Esophagus squamous epithelium (tissue), 5 donors: Measurements from ENCODE around the gene DPY19L1. TPM values are rescaled to one million over a fixed set of nuclear protein-coding genes. Genes with fewer than 3 reads are reported as not detected.

Source experiments
- DNase-seq: peaks from one replicate; lab custom pipeline; 2025; lab: John Stamatoyannopoulos, UW
- H3K27ac ChIP-seq, 4 donors: fragments of 200-600 bp; sonication (generic); one replicate each; pipeline ENCODE4 v1.5.1; 2016 to 2019; ENCODE audit warnings: mild to moderate bottlenecking in 1 of 4
- H3K27me3 ChIP-seq, 4 donors: fragments of 200-600 bp; sonication (generic); 1 replicate in 3 of 4; 2 replicates in 1 of 4; pipeline versions ENCODE4 v1.5.1 to v1.6.0; 2017 to 2021; ENCODE audit warnings: antibody characterized with exemption in 1 of 4
- H3K36me3 ChIP-seq, 3 donors: fragments of 200-600 bp; sonication (generic); one replicate each; pipeline ENCODE4 v1.5.1; 2016 to 2019
- H3K4me1 ChIP-seq, 3 donors: fragments of 200-600 bp; sonication (generic); one replicate each; pipeline ENCODE4 v1.5.1; 2017 to 2019
- H3K4me3 ChIP-seq, 4 donors: fragments of 200-600 bp; sonication (generic); 1 replicate in 3 of 4; 2 replicates in 1 of 4; pipeline ENCODE4 v1.5.1; 2016 to 2019; ENCODE audit warnings: mild to moderate bottlenecking in 2 of 4, moderate library complexity in 1 of 4
- H3K9me3 ChIP-seq, 3 donors: fragments of 200-600 bp; sonication (generic); one replicate each; pipeline ENCODE4 v1.5.1; 2016 to 2019
- CTCF ChIP-seq, 6 experiments: fragments of 450-650 bp in 4 of 6; fragments of 200-600 bp in 2 of 6; sonication (generic) in 2 of 6; IDR thresholded peaks; one replicate each; pipeline ENCODE4 v1.5.1; 2016 to 2019; ENCODE audit warnings: antibody characterized with exemption in 6 of 6, mild to moderate bottlenecking in 4 of 6, moderate library complexity in 4 of 6
- POLR2A ChIP-seq, 4 donors: fragments of 450-650 bp; IDR thresholded peaks; one replicate each; pipeline ENCODE4 v1.6.1; 2017; ENCODE audit warnings: antibody characterized with exemption in 4 of 4, mild to moderate bottlenecking in 4 of 4, moderate library complexity in 3 of 4
- WGBS, 2 donors: methylation state at CpG; one replicate each; pipeline ENCODE4 v1.1.5; 2018; 5-methylcytosine and 5-hydroxymethylcytosine counted together
- intact Hi-C: fragments of 100-400 bp; cut with DNase I; formaldehyde crosslinking; loops from one replicate; pipeline ENCODE4 v1.15.0; 2022
- total RNA-seq, 4 donors: library from RNA; depleted of rRNA; stranded (reverse); fragments of >200 nt; gene quantifications; one replicate each; pipeline ENCODE4 v1.1.0, GENCODE V29; 2016
- donor health status: DM: yes; HTN: yes; CAD: no.

Gene DPY19L1
- total RNA-seq, 4 donors from 2014 or later: 3.0 to 27.1 (median 9.1) TPM

DNA sequence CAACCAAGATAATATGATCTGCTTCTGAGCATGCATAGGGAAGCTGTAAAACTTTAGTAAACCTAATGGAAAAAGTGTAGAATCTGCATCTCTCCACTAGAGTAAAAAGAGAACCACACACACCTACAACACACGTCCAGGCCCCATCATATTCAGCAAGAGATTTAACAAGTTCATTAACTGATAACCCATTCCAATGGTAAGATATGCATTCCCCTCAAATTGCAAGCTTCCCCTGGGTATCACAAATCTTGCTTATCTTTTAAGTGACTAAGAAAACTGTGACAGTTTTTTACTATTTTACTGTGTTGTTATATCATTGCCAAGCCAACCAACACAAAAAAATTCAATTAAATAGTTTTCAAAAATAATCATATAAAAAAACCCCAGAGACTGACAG is 8.0 kb downstream of the DPY19L1 start:
- intact Hi-C loops: no loop called here
- Histone ChIP-seq H3K27me3 (no peaks in the 10 kb centered on the region), H3K4me1 (peaks cover 0 to 29% (median 0%) of the 10 kb centered on the region in 3 donors), H3K27ac (no peak overlapping the region), H3K9me3 (no peaks in the 10 kb centered on the region), H3K4me3 (no peak overlapping the region), H3K36me3 (no peaks in the 10 kb centered on the region)
- 56 to 78% methylated on average over 1 of the region's 1 CpG for WGBS, 2 donors
- DNase-seq: no peak
- TF ChIP-seq CTCF (IDR thresholded peaks at IDR 0.05) (no peak), POLR2A (IDR thresholded peaks at IDR 0.05) (no peak)

DNA sequence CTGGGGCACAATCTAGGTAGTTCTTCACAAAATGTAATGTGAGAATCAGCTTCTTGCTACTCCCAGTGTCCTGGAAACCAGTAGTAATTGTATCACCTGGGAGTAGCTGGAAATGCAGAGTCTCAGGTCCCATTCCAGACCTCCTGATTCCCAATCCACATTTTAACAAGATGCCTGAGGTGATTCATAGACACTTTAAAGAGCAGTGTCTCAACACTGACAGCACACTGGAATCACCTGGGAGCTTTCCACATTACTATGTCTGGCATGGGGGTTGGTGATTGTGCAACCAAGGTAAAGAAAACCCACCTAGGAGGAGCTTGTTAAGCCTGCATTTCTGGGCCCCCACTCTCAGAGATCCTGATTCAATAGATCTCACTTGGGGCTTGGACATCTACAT is 11.1 kb downstream of the DPY19L1 start:
- no peaks in the 10 kb centered on the region for H3K36me3 ChIP-seq
- H3K4me1 ChIP-seq: peaks cover 0 to 22% (median 0%) of the 10 kb centered on the region in 3 donors
- no peak for DNase-seq
- no peaks in the 10 kb centered on the region for H3K9me3 ChIP-seq
- TF ChIP-seq CTCF (IDR thresholded peaks at IDR 0.05): no peak
- no peak for TF ChIP-seq POLR2A (IDR thresholded peaks at IDR 0.05)
- no peak overlapping the region for H3K27ac ChIP-seq
- intact Hi-C loops: no loop called here
- no peak overlapping the region for H3K4me3 ChIP-seq
- no peaks in the 10 kb centered on the region for H3K27me3 ChIP-seq

DNA sequence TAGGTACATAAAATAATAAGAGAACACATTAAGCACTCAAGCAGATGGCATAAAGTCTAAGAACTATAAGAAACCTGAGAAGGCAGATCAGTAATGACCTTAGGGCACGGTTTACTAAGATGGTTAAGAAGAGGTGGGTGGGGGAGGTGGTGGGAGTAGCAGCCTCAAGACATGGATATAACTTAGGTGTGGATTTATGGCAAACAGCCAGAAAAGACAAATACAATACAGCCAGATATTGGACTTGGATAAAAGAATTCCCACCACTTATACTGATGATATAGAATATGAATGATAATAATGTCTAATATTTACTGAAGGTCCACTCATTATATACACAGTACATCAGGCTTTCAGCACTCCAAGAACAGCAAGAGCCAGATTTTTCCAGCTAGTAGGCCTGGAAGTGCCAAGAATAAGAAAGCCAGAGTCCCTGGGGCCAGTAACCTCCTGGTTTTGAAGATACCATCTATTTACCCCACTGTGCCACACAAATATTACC is 11.9 kb downstream of the DPY19L1 start:
- Histone ChIP-seq H3K4me3 (no peak overlapping the region), H3K27ac (no peak overlapping the region), H3K4me1 (peaks cover 0 to 14% (median 0%) of the 10 kb centered on the region in 3 donors), H3K36me3 (no peaks in the 10 kb centered on the region), H3K9me3 (no peaks in the 10 kb centered on the region), H3K27me3 (no peaks in the 10 kb centered on the region)
- intact Hi-C loops: no loop called here
- no peak for TF ChIP-seq POLR2A (IDR thresholded peaks at IDR 0.05)
- TF ChIP-seq CTCF (IDR thresholded peaks at IDR 0.05): no peak
- WGBS, 2 donors: 50 to 52% methylated on average over 1 of the region's 1 CpG
- no peak for DNase-seq

DNA sequence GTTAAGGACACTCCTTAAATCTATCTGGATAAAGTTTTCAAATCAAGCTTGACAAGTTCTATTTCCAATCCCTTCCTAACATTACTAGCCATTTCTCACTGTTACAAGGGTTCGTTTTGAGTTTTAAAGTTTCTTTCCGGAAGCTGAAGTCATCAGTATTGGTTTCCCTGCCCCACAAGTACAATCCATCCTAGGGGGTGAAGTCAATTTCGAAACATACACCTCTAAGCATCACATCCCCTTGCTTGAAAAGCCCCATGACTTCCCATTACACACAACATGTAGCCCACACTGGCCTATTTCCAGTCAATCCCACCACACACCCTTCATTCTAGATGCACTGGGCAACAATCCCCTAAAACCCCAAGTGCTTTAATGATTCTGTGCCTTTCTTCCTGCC is 13.0 kb downstream of the DPY19L1 start:
- intact Hi-C loops: no loop called here
- TF ChIP-seq CTCF (IDR thresholded peaks at IDR 0.05): no peak
- no peak for TF ChIP-seq POLR2A (IDR thresholded peaks at IDR 0.05)

GRCh38 chr7:35022725-35023124 is 14.6 kb downstream of the DPY19L1 start:
- H3K27me3 ChIP-seq: no peaks in the 10 kb centered on the region
- no peaks in the 10 kb centered on the region for H3K9me3 ChIP-seq
- no peak for DNase-seq
- TF ChIP-seq POLR2A (IDR thresholded peaks at IDR 0.05) (no peak), CTCF (IDR thresholded peaks at IDR 0.05) (no peak)
- H3K4me3 ChIP-seq: no peak overlapping the region
- intact Hi-C loops: no loop called here
- peaks cover 0 to 11% (median 0%) of the 10 kb centered on the region in 3 donors for H3K4me1 ChIP-seq
- H3K27ac ChIP-seq: no peak overlapping the region
- 90 to 95% methylated on average over 9 to 11 of the region's 12 CpGs for WGBS, 2 donors
- H3K36me3 ChIP-seq: no peaks in the 10 kb centered on the region

More for the DNA sequence above, 13.0 kb downstream of the DPY19L1 start:
- H3K4me1 ChIP-seq: peaks cover 0 to 11% (median 0%) of the 10 kb centered on the region in 3 donors
- H3K36me3 ChIP-seq: no peaks in the 10 kb centered on the region
- 88 to 94% methylated on average over 3 of the region's 3 CpGs for WGBS, 2 donors
- DNase-seq: no peak
- H3K27ac ChIP-seq: no peak overlapping the region
- H3K9me3 ChIP-seq: no peaks in the 10 kb centered on the region
- H3K4me3 ChIP-seq: no peak overlapping the region
- no peaks in the 10 kb centered on the region for H3K27me3 ChIP-seq
